Esophagus muscularis mucosa (tissue), 4 donors: Measurements from ENCODE around the gene DGKD. TPM values are rescaled to one million over a fixed set of nuclear protein-coding genes. Genes with fewer than 3 reads are reported as not detected.

ENCODE experiments used
- DNase-seq: peaks from one replicate; pipeline ENCODE4 v3.0.0-alpha.2; 2017; ENCODE audit errors: extremely low spot score
- H3K27ac ChIP-seq, 4 donors: fragments of 200-600 bp; sonication (generic); replicated peaks in 1 of 4; 1 replicate in 3 of 4; 2 replicates in 1 of 4; pipeline ENCODE4 v1.5.1; 2016 to 2019; ENCODE audit warnings: mild to moderate bottlenecking in 1 of 4
- H3K27me3 ChIP-seq, 4 donors: fragments of 200-600 bp; sonication (generic); one replicate each; pipeline versions ENCODE4 v1.5.1 to v1.6.0; 2016 to 2019
- H3K36me3 ChIP-seq, 4 donors: fragments of 200-600 bp; sonication (generic); one replicate each; pipeline ENCODE4 v1.5.1; 2016 to 2019
- H3K4me1 ChIP-seq, 4 donors: fragments of 200-600 bp; sonication (generic); one replicate each; pipeline ENCODE4 v1.5.1; 2016 to 2019
- H3K4me3 ChIP-seq, 4 donors: fragments of 200-600 bp; sonication (generic); 1 replicate in 2 of 4; 2 replicates in 2 of 4; pipeline ENCODE4 v1.5.1; 2016 to 2019; ENCODE audit warnings: mild to moderate bottlenecking in 4 of 4, moderate library complexity in 1 of 4
- H3K9me3 ChIP-seq, 4 donors: fragments of 200-600 bp; sonication (generic); 1 replicate in 3 of 4; 2 replicates in 1 of 4; pipeline ENCODE4 v1.5.1; 2016 to 2019
- CTCF ChIP-seq, 3 experiments: fragments of 200-600 bp in 2 of 3; fragments of 450-650 bp in 1 of 3; sonication (generic) in 2 of 3; IDR thresholded peaks; one replicate each; pipeline ENCODE4 v1.5.1; 2017 to 2019; ENCODE audit warnings: antibody characterized with exemption in 3 of 3, mild to moderate bottlenecking in 2 of 3, moderate library complexity in 1 of 3
- EP300 ChIP-seq: sonication (generic); formaldehyde crosslinking; IDR thresholded peaks from one replicate; pipeline ENCODE4 v1.6.1; 2017; ENCODE audit warnings: antibody characterized with exemption
- POLR2A ChIP-seq: fragments of 450-650 bp; IDR thresholded peaks from one replicate; pipeline ENCODE4 v1.6.1; 2017; ENCODE audit warnings: antibody characterized with exemption, moderate library complexity, mild to moderate bottlenecking, low read depth
- POLR2AphosphoS5 ChIP-seq, 2 donors: sonication (generic); formaldehyde crosslinking; IDR thresholded peaks; one replicate each; pipeline ENCODE4 v1.6.1; 2017; ENCODE audit warnings: antibody characterized with exemption in 2 of 2
- WGBS: methylation state at CpG from one replicate; pipeline ENCODE4 v1.1.5; 2018; 5-methylcytosine and 5-hydroxymethylcytosine counted together
- intact Hi-C: fragments of 100-400 bp; cut with DNase I; formaldehyde crosslinking; loops from one replicate; pipeline ENCODE4 v1.15.1; 2023
- total RNA-seq, 4 donors: library from RNA; depleted of rRNA; stranded (reverse); fragments of >200 nt; gene quantifications; one replicate each; pipeline versions ENCODE4 v1.1.0 to v1.2.1, GENCODE V29; 2016

Gene DGKD
- total RNA-seq, 4 donors from 2014 or later = 11.6 to 16.1 (median 13.3) TPM

DNA sequence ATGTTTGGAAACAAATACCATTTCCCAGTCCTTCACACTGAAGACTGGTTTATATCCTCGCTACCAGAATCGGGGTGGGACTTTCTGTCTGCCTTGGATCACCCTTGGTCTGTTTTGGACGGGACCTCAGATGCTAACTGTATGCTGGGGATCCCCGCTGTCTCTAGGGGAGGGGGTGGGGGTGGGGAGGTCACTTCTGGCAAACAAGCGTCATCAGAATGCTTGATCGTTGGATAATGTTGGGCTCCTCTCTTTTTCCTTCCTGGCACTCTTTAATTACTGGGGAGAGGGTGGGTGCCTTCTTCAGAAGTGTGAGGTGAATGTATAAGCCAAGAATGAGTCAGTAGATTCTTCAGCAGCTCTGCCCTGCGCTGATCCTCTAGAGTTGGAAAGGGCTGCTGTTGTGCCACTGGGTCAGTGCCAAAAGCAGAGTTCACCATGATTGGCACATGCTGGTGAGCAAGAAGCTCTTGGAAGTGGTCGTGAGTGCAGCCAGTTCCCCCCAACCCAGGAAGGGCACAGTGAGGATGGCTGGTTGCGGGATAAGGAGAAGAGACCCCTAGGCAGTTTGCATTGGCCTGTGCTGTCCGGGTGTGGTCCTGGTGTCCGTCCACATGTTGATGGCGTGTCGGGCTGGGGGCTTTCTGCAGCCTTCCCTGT is 32.2 kb downstream of the DGKD start:
- Histone ChIP-seq H3K27ac (peak overlapping the region; percentile 81 to 89 (median 86)), H3K4me3 (peak overlapping the region; percentile 7 to 39 (median 28)), H3K4me1 (peaks cover 43 to 59% (median 51%) of the 10 kb centered on the region in 4 donors), H3K9me3 (no peaks in the 10 kb centered on the region), H3K36me3 (peaks cover 0 to 6% (median 2%) of the 10 kb centered on the region in 4 donors), H3K27me3 (no peaks in the 10 kb centered on the region)
- DNase-seq = no peak
- intact Hi-C loops = no loop called here
- 33% methylated on average over 5 of the region's 13 CpGs for WGBS
- no peak for TF ChIP-seq POLR2AphosphoS5 (IDR thresholded peaks at IDR 0.05)
- no peak for TF ChIP-seq EP300
- no peak for TF ChIP-seq CTCF (IDR thresholded peaks at IDR 0.05)
- TF ChIP-seq POLR2A = no peak

GRCh38 chr2:233387225-233387624 is 32.9 kb downstream of the DGKD start:
- H3K27me3 ChIP-seq = no peaks in the 10 kb centered on the region
- no peaks in the 10 kb centered on the region for H3K9me3 ChIP-seq
- TF ChIP-seq CTCF (IDR thresholded peaks at IDR 0.05) (no peak), EP300 (peak; percentile 48), POLR2AphosphoS5 (IDR thresholded peaks at IDR 0.05) (no peak), POLR2A (no peak)
- peaks cover 43 to 59% (median 51%) of the 10 kb centered on the region in 4 donors for H3K4me1 ChIP-seq
- peak overlapping the region; percentile 81 to 89 (median 86) for H3K27ac ChIP-seq
- peak overlapping the region; percentile 24 to 44 (median 35) for H3K4me3 ChIP-seq
- 62% methylated on average over 13 of the region's 13 CpGs for WGBS
- intact Hi-C loops = no loop called here
- peaks cover 0 to 8% (median 3%) of the 10 kb centered on the region in 4 donors for H3K36me3 ChIP-seq
- no peak for DNase-seq

GRCh38 chr2:233387667-233388528 is 33.6 kb downstream of the DGKD start:
- peaks cover 0 to 8% (median 3%) of the 10 kb centered on the region in 4 donors for H3K36me3 ChIP-seq
- DNase-seq = peak; percentile 97
- 26% methylated on average over 23 of the region's 25 CpGs for WGBS
- intact Hi-C loops = loop anchor here (2.0 kb wide), 1 partner anchor 33 kb away; the partner anchor contains the start of gene DGKD
- H3K4me1 ChIP-seq = peaks cover 43 to 59% (median 51%) of the 10 kb centered on the region in 4 donors
- H3K27me3 ChIP-seq = no peaks in the 10 kb centered on the region
- peak overlapping the region; percentile 81 to 89 (median 86) for H3K27ac ChIP-seq
- no peaks in the 10 kb centered on the region for H3K9me3 ChIP-seq
- peak overlapping the region; percentile 24 to 44 (median 35) for H3K4me3 ChIP-seq
- peak; percentile 84 to 86 for TF ChIP-seq POLR2AphosphoS5 (IDR thresholded peaks at IDR 0.05)
- no peak for TF ChIP-seq POLR2A
- TF ChIP-seq CTCF (IDR thresholded peaks at IDR 0.05) = peak in 1 of 3 experiments; percentile 4

DNA sequence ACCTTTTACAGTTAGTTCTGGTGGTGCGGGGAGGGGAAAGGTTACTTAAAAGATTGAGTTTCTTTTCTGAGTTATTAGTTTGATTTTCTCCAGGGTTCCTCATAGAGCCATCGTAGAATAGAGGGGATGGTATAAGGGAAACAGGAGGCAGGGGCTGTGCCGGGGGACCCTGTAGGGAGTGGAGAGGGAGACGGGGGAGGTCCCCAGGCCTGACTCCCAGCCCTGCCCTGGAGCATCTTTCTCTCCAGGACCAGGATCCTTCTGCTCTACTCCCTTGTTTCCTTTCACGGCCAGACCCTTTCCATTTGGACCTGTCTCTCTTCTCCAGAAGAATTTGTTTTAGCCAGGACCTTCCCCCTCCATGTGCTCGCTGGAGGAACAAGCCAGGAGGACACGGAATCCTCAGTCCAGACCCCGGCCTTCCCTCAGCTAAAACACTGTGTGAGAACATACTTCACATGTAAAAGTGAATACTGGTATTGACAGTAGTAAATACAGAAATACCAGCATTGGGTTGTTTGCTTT is 35.4 kb downstream of the DGKD start:
- intact Hi-C loops = loop anchor here (2.0 kb wide), 1 partner anchor 35 kb away; the partner anchor contains the start of gene DGKD
- 84% methylated on average over 8 of the region's 8 CpGs for WGBS
- H3K27me3 ChIP-seq = no peaks in the 10 kb centered on the region
- peaks cover 0 to 8% (median 3%) of the 10 kb centered on the region in 4 donors for H3K36me3 ChIP-seq
- H3K9me3 ChIP-seq = no peaks in the 10 kb centered on the region
- H3K4me1 ChIP-seq = peaks cover 43 to 55% (median 47%) of the 10 kb centered on the region in 4 donors
- H3K4me3 ChIP-seq = no peak overlapping the region
- H3K27ac ChIP-seq = peak overlapping the region; percentile 81 to 89 (median 86)
- TF ChIP-seq EP300 (no peak), CTCF (IDR thresholded peaks at IDR 0.05) (no peak), POLR2A (no peak), POLR2AphosphoS5 (IDR thresholded peaks at IDR 0.05) (no peak)
- no peak for DNase-seq
